Measurements from ENCODE around the gene DRC1. TPM values are rescaled to one million over a fixed set of nuclear protein-coding genes. Genes with fewer than 3 reads are reported as not detected.

Gene DRC1
- total and polyA plus RNA-seq, 2 of the 4 experiments (the other 2 are of a cell fraction) = 0.18 TPM; not detected in 1

DNA sequence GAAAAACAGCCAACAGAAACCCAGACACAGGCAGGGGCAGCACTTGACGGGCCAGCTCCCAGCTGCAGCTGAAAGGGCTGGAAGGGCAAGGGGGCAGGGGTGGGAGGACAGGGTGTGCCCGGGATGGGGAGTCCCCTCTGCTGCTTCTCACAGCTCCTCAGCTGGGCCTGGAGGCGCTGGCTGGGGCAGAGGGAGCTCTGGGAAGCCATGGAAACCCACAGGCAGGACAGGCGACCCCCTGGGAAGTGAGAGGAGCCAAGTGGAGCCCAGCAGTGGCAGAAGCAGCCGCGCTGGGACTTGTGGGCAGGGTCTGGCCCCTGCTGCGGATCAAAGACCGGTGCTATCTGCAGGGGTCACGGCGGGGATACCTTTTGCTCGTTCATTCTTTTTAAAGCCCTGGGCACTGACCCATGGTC, 55.5 kb downstream of the DRC1 start:
- no peak overlapping the region for H3K14ac ChIP-seq (replicated peaks; ENCODE audit: low read depth, low read length)
- DNase-seq (no peak), ATAC-seq (ENCODE audit: low read depth) (no peak)
- H3K4ac ChIP-seq (ENCODE audit: low read depth, low read length) = no peak overlapping the region
- no peak overlapping the region for H3K4me2 ChIP-seq (ENCODE audit: low read depth, low read length)
- POLR2A ChIA-PET (ENCODE audit: unreplicated experiment) = no interaction called here
- no peaks in the 10 kb centered on the region for H3K9me1 ChIP-seq (ENCODE audit: insufficient read depth, low read length)
- intact Hi-C loops (cut with micrococcal nuclease) = no loop called here
- H2AK5ac ChIP-seq (ENCODE audit: low read depth, low read length) = no peak overlapping the region
- BruUV-seq (replicated peaks) = no TSS peak
- H3K9ac ChIP-seq (ENCODE audit: low read depth, low read length) = no peak overlapping the region
- H3K9me3 ChIP-seq (ENCODE audit: control insufficient read depth, insufficient read depth, low read length) = no peaks in the 10 kb centered on the region
- H2BK20ac ChIP-seq (ENCODE audit: low read depth, low read length) = no peak overlapping the region
- CTCF ChIA-PET = no interaction called here
- H2BK120ac ChIP-seq (ENCODE audit: low read depth, low read length) = no peak overlapping the region
- no peak overlapping the region for H2AK9ac ChIP-seq (replicated peaks; ENCODE audit: low read depth, low read length, poor library complexity)
- no peak overlapping the region for H3K18ac ChIP-seq (ENCODE audit: low read depth, low read length)
- no peak overlapping the region for H3K27ac ChIP-seq (ENCODE audit: insufficient read depth, low read length)
- no peaks in the 10 kb centered on the region for H4K20me1 ChIP-seq (ENCODE audit: insufficient read depth, low read length)
- no peak overlapping the region for H2AFZ ChIP-seq (replicated peaks; ENCODE audit: low read length, poor library complexity)
- no peaks in the 10 kb centered on the region for H3K79me1 ChIP-seq (ENCODE audit: low read depth in 1 of 2, low read length in 2 of 2)
- H4K91ac ChIP-seq (ENCODE audit: insufficient read depth, low read depth, low read length) = no peak overlapping the region
- dilution Hi-C loops (cut with HindIII; ENCODE audit: low sequenced_read_pairs, unreplicated experiment) = no loop called here
- no peak overlapping the region for H3K4me3 ChIP-seq (ENCODE audit: insufficient read depth, low read depth, low read length)
- no peak for TF ChIP-seq RCOR1 (IDR thresholded peaks at IDR 0.05; ENCODE audit: insufficient replicate concordance, low read length)
- TF ChIP-seq, protein P1, sequence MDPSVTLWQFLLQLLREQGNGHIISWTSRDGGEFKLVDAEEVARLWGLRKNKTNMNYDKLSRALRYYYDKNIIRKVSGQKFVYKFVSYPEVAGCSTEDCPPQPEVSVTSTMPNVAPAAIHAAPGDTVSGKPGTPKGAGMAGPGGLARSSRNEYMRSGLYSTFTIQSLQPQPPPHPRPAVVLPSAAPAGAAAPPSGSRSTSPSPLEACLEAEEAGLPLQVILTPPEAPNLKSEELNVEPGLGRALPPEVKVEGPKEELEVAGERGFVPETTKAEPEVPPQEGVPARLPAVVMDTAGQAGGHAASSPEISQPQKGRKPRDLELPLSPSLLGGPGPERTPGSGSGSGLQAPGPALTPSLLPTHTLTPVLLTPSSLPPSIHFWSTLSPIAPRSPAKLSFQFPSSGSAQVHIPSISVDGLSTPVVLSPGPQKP (IDR thresholded peaks at IDR 0.05; ENCODE audit: borderline replicate concordance, low read depth, low read length) = no peak
- TF ChIP-seq RAD21 (IDR thresholded peaks at IDR 0.05; ENCODE audit: low read length) = no peak
- no peak for TF ChIP-seq FOS (IDR thresholded peaks at IDR 0.05; ENCODE audit: low read depth, low read length)
- TF ChIP-seq MAFK (IDR thresholded peaks at IDR 0.05; ENCODE audit: low read depth, low read length) = no peak
- TF ChIP-seq MAZ (IDR thresholded peaks at IDR 0.05; ENCODE audit: borderline replicate concordance, low read depth, low read length) = no peak
- no peak for TF ChIP-seq BHLHE40 (IDR thresholded peaks at IDR 0.05; ENCODE audit: low read depth, low read length)
- no peak for TF ChIP-seq CTCF (conservative IDR thresholded peaks at IDR 0.05; ENCODE audit: low read depth, low read length)
- no peak for TF ChIP-seq NFE2L2 (IDR thresholded peaks at IDR 0.05; ENCODE audit: low read depth, low read length)
- no peak for TF ChIP-seq CHD1 (IDR thresholded peaks at IDR 0.05; ENCODE audit: low read depth, low read length)
- no peak for TF ChIP-seq RFX5 (IDR thresholded peaks at IDR 0.05; ENCODE audit: low read depth, low read length)
- TF ChIP-seq SMC3 (IDR thresholded peaks at IDR 0.05; ENCODE audit: low read depth, low read length) = no peak
- no peak for TF ChIP-seq POLR2A (IDR thresholded peaks at IDR 0.05; ENCODE audit: low read depth, low read length)
- TF ChIP-seq, protein P2, sequence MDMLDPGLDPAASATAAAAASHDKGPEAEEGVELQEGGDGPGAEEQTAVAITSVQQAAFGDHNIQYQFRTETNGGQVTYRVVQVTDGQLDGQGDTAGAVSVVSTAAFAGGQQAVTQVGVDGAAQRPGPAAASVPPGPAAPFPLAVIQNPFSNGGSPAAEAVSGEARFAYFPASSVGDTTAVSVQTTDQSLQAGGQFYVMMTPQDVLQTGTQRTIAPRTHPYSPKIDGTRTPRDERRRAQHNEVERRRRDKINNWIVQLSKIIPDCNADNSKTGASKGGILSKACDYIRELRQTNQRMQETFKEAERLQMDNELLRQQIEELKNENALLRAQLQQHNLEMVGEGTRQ (IDR thresholded peaks at IDR 0.05; ENCODE audit: low read depth, low read length) = no peak
- TF ChIP-seq CEBPB (IDR thresholded peaks at IDR 0.05; ENCODE audit: low read depth, low read length) = no peak
- TF ChIP-seq MXI1 (IDR thresholded peaks at IDR 0.05; ENCODE audit: borderline replicate concordance, low read depth, low read length) = no peak
- no peaks in the 10 kb centered on the region for H3K4me1 ChIP-seq (ENCODE audit: control insufficient read depth, insufficient read depth, low read length)
- H4K8ac ChIP-seq (ENCODE audit: low read depth in 2 of 2, low read length in 2 of 2) = no peak overlapping the region
- in situ Hi-C loops (cut with MboI; ENCODE audit: low sequenced_read_pairs) = no loop called here
- H3K56ac ChIP-seq (ENCODE audit: extremely low read depth, insufficient read depth, low read length) = no peak overlapping the region
- H2BK15ac ChIP-seq (ENCODE audit: low read depth, low read length) = no peak overlapping the region
- no peaks in the 10 kb centered on the region for H3K36me3 ChIP-seq (ENCODE audit: control insufficient read depth, insufficient read depth, low read length)
- 45% methylated on average over 5 of the region's 11 CpGs; no CpG with 5 or more reads in 1 of the 2 experiments for WGBS, 2 experiments (ENCODE audit: extremely low coverage in 2 of 2, insufficient read length in 1 of 2)
- H4K5ac ChIP-seq (ENCODE audit: low read depth, low read length) = no peak overlapping the region
- no peak overlapping the region for H3K23ac ChIP-seq (ENCODE audit: low read depth, low read length)
- no peak overlapping the region for H2BK5ac ChIP-seq (ENCODE audit: low read depth, low read length, poor library complexity, severe bottlenecking)
- peaks cover 33% of the 10 kb centered on the region for H3K27me3 ChIP-seq (ENCODE audit: control insufficient read depth, insufficient read depth, low read length)
